NCI-H1105 treated with DMSO at 0.1 percent for 48 hours (cell line): ENCODE results near the gene TSSK2.
A peak's percentile ranks its signal among the peaks of the same experiment; 100 is the strongest.

Experiments
- DNase-seq: peaks from one replicate; lab custom pipeline; 2025; lab: John Stamatoyannopoulos, UW

TSSK2 gene

DNA sequence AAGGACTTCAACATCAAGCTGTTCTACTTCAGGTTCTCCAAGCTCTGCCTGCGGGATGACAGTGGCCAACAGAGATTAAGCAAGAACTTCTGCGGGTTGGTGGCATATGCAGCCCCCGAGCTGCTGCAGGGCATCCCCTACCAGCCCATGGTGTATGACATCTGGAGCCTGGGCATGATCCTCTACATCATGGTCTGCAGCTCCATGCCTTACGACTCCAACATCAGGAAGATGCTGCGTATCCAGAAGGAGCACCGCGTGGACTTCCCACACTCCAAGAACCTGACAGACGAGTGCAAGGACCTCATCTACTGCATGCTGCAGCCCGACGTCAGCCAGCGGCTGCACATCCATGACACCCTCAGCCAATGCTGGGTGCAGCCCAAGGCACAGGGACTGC, 6.1 kb upstream of the TSSK2 start:
- no peak for DNase-seq

DNA sequence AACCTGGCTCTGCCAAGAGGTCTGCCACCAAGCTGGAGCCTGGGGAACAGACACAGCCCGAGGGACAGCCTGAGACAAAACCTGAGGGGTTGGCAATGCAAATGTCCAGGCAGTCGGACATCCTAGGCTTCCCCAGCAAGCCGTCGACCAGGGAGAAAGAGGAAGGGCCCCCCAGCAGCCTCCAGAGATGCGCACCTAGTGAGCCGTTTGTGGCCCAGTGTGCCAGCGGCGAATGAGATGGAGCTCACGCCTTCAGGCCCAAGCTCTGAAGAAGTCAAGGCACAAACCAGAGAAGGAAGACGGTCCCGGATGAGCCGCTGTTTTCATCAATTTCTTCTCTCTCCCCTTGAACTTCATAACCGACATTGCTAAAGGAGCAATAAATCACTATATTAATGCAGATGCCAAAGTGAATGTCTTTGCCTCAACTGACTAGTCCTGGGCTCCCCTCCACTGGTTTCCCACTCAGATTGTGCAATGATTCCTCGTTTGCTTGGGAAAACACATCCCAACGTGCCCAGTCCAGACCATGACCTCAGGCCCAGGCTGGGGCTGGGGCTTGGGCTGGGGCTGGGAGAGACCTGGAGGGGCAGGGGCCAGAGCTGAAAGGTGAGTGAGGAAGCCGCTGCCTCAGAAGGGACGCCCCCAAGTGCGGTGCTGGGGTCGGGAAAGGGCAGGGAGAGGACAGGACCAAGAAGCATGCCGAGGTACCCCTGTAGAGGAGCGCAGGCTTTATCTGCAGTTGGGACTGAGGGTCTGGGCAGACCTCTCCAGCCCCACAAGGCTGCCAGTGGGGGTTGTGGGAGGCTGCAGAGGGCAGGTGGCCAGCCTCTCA, 5.4 kb upstream of the TSSK2 start:
- no peak for DNase-seq

DNA sequence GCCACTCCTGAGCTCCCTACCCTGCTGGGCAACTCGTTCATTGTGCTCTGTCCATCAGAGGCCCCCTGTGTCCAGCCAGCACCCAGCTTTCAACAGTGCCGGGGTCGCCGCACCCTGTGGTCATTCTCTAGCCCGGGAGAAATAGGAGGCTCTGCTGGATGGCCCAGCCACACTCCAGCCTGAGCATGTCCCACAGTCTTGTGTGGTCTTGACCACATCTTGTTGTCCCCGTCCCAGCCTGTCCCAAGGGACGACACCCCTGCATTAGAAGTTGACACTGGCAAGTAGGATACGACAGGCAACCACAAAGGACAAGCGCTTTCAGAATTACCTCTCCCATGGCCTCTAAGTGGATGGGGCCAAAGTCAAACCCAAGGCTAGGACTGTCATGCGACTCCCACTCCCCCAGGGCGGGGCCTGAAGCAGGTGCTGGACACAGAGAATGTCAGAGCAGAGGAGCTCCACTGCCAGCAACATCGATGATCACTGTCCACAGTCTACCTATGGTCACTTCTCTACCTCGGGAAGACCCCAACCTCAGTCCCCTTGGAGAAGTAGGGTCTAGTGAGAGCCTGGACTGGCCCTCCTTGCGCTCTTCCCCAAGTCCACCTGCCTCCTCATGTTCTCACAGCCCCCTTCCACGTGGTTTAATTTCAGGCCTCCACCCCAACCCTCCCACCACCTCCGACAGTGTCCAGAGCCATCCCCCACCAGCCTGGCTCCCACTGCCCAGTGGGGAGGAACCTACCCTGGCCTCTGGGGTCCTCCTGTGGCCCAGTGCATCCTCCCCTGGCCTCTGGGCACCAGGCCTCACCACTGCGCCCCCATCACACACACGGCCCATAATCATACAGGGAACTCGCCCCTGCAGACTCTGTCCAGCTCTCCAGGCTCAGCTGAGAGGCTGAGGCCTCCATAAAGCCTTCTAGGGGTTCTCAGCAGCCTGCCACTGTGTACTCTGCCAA, 4.5 kb upstream of the TSSK2 start:
- DNase-seq, result no peak

DNA sequence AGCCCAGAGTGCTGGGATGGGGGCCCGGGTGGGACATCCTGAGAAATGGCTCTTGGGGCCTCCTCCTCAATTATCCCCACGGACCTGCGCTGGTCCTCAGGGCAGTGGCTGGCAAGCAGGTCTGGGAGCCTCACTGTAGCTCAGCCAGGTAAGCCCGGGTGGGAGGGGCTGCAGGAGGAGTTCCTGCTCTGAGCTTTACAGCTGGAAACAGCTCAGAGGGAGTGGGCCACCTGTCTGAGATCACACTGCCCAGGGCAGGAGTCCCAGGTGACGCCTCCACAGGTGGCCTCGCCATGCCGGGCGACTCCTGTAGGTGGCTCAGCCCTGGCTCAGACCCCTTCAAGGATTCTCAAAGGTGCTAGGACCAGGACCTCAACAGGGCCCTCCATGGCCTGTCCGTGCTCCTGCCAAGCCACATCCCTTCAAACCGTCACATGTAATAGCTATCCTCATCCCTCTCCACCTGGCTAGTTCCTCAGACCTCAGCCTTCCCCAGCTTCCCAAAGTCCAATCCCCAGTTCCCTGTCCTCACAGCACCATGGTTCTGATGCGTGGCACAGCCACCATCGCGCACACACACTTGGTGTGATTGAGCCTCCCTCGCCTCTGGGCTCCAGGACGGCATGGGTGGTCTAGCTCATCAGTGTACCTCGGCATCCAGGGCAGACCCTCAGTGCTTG, 3.6 kb upstream of the TSSK2 start:
- no peak for DNase-seq

DNA sequence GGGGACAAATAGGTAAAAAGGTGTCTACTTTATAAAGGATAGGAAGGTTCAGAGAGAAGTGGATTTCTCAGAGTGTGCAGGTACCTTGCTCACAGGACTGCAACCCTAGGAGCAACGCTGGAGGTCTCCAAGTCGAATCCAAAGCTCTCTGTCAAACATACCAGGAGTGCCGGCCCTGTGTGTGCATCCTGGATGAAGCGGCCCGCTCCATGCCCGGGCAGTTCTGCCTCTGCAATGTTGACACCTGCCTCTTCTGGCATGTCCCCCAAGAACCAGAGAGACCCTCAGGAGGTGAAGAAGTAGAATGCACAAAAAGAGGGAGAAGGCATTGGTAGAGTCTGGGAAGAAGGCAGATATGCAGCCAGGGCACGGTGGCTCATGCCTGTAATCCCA, 3.1 kb upstream of the TSSK2 start:
- DNase-seq, result no peak

DNA sequence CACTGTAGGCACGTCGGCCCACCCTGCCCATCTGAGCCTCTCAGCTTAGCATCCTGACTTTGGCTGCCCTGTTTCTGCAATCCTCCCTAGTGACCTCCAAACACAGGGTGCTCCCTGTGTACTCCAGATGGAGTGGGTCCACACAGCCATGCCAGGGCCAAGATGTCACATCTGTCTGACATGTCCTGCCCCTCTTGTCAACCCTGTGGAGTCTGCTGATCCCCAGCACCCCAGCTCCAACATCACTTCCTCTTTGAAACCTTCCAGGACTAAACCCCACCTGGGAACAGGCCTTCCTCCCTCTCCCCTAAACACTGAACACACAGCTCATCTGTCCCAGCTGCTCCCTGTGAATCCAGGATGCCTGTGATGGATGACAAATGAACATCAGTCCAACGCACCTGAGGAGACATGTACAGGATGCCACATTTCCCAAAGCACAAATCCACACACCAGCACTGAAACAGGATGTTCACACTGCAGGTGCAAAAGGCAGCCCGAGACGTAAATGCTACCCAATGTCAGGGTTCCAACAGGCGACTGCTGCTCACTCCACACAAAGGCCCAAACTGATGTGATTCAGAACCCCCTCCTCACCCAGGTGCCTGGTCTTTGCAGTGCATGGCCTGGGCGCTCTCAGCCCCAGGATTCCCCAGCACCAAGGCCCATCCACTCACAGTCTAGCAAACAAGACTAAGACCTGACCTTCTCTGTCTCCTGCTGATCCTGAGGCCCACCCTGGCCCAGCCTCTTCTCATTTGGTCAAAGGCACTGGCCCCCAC, 2.0 kb upstream of the TSSK2 start:
- DNase-seq, result no peak

DNA sequence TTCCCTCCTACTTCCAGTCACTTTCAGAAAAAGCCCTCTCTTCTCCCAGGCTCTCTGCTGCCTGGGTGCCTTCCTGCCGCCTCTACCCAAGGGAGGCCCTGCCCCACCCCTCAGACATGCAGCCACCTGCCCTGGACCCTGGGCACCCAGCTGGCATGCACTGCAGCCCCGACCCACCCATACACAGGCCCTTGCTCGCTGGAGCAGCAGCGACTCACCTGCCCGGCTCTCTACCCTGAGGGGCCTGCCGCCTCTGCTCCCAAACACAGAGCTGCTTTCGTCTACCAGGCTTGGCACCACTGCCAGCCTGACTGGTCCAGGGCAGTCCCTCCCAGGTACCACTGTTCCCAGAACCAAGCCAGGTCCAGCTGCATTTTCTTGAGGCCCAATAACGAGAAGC, 1.2 kb upstream of the TSSK2 start:
- peak; percentile 23 for DNase-seq

DNA sequence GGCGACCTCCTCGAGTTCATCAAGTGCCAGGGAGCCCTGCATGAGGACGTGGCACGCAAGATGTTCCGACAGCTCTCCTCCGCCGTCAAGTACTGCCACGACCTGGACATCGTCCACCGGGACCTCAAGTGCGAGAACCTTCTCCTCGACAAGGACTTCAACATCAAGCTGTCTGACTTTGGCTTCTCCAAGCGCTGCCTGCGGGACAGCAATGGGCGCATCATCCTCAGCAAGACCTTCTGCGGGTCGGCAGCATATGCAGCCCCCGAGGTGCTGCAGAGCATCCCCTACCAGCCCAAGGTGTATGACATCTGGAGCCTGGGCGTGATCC, 542 bp downstream of the TSSK2 start:
- no peak for DNase-seq

DNA sequence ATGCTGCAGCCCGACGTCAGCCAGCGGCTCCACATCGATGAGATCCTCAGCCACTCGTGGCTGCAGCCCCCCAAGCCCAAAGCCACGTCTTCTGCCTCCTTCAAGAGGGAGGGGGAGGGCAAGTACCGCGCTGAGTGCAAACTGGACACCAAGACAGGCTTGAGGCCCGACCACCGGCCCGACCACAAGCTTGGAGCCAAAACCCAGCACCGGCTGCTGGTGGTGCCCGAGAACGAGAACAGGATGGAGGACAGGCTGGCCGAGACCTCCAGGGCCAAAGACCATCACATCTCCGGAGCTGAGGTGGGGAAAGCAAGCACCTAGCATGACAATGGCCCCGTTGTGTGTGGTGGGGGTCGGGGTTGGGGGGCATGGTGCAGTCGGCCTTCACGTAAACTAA, 1.0 kb downstream of the TSSK2 start:
- DNase-seq, result no peak

DNA sequence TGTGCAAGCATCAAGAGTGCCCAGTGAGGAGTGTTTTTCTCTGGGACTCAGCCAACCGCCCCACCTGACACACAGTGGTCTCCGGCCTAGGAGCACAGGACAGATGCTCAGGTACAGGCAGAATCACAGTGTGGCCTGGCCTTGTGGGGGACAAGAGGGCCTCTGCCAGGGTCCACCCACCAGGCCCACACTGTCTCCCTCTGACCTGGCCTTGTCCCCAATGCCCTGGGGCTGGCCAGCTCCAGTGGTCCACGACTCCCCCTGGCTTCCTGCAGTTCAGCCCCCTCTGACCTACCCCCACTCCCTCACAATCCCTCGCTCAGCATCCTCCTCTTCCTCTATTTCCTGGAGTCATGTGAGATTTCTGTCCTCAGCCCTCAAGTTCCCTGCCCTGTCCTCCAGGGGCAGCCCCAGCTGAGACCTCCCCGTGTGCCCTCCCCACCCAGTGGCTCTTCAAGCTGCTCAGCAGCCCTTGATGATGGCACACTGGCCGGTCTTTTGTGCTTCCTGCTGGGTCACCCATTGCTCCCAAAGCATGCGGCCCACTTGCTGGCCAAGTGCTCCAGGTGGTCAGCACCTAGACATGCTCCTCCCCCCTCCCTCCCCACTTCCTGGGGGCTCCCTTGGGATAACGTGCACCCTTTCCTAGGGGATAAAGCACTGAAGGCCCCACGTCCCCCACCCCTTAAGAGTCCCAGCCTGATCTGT, 1.7 kb downstream of the TSSK2 start:
- DNase-seq, result no peak

DNA sequence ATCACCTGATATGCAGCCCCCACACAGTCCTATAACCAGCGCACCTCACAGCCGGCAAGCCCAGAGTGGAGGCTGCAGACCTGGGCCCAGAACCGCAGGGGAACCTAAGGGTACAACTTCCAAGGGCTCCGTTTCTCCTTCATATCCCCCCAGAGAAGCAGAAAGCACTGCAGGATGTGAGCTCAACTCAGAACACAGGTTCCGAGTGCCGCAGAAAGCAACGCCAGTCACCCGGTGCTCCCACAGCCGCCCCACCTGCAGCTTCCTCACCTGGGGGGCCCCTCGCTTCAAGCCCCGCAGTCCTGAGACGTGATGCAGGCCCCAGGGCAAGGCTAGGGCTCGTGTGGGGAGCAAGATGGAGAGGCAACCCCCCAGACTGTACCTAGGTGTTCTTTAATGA, 2.5 kb downstream of the TSSK2 start:
- no peak for DNase-seq

DNA sequence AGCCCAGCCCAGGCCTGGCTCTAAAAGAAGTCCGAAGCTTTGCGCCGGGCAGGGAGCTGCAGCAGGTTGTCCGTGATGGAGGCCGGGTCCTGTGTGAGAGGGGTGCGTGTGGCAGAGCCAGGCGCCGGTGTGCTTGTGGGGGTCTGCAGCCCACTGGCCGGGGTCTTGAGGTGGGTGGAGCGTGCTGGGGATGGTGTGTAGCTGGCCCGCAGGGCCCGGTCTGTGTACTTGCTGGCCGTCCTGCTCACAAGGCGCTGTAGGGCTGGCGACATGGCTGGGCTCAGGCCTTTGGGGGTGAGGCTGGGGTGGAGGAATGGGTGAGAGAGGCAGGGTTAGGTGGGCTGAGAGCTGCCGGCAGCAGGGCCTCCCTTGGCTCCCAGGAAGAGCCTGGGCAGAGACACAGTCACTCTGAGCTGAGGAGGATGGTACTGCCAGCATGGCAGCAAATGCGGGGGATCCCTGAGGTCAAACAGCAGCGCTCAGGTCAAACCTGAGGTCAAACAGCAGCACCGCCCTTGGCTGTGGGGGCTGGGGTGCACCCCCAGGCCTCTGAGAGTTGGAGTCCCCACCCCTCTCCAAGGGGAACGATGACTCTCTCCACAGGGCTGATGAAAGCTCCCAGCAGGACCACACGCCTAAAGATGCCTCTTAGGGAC, 3.2 kb downstream of the TSSK2 start:
- no peak for DNase-seq

DNA sequence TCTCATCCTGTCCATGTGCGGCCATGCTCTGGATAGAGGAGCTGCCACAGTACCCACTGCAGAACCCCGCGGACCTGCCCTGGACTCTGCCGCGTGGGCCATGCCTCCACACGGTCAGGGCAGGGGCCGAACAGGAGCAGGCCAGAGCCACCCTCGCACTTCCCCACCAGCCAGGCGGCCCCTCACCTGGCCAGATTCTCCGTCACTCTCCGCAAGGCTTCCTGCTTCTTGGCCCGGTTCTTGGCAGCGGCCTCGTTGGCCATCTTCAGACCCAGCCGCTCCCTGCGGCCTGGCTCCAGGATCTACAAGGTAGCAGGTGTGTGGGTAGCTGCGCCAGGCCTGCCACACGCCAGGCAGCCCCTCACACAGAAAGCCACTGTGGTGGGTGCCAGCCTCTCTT, 3.8 kb downstream of the TSSK2 start:
- DNase-seq, result no peak

DNA sequence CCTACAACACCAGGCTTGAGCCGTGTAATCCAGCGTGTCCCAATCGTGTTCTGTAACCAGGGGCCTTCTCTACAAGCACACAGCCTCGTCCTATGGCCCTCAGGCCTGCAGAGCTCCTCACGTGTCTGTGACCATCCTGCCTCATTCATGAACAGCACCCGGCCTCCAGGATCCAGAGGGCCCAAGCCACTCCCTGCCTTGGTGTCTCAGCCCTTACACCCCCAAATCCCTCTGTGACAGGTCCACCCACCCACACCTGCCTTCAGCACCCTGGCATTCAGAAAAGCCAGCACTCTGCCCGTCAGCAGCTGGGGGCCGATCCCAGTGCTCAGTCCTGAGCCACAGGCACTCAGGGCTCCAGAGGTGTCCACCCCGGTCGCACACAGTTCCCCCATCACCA, 5.8 kb downstream of the TSSK2 start:
- no peak for DNase-seq

DNA sequence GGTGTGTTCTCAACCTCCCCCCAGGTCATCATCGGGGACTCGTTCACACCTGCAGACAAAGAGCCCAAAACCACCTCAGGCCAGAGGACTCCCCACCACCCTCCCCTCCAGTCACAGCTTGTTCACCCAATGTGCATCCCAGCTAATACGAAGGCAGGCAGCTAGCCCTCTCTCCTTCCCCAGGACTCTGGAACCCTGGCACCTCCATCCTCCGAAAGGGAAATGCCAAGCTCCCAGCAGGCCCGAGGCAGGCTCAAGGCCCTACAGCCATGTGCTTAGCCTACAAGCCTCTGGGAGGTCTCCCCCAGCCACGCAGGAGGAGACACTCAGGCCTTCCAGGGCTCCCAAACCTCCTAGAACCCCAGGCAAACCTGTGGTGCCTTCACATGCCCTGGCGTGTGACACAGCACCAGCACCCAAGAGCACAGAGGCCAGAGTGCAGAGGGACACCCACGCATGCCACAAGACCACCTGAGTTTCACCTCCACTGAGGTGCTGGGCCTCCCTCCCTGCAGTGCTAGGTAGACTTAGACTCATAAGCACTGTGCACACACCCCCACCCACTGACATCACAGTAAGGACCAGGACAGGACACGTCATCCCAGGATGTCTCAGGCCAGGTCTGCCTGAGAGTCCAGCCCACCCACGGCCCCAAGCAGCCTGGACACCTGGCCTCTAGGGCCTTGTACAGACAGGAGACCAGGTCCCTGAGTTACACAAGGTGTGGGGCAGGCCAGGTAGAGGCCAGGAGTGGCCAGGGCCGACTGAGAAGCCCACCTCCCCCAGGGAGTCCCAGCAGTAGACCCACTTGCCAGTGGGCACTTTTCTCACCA, 6.5 kb downstream of the TSSK2 start:
- no peak for DNase-seq

DNA sequence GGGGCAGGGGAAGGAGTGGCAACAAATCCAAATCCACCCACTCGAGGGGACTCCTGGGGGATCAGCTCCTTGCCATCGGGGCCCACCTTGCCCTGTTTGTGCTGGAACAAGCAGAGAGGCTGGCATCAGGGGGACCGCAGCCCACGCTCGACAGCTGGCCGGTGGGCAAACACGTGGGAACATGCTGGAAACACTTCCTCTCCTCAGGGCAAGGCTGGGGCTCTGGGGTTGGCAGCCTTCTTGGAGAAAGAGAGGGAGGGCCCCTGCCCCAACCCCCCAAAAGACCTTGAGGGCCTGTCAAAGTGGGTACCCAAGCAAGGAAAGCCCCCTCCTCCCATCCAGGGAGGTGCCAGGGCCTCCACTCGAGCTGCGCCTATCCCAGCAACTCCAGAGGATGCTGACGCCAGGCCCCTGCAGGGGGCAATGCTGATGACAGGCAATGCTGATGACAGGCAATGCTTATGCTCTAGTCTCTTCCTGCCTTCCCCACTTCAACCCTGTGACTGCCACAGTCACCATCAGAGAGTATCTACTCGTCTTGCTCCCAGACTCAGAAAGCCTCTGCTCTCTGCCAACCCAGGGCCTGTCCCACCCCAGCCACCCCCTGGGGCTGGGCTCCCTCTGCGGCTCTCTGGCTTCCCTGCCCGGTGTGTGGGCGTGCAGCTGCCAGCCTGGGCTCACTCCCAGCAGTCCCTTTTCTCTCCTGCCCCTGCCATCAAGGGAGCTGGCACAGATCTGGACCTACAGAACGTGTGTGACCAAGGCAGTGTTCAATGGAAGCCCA, 7.3 kb downstream of the TSSK2 start:
- no peak for DNase-seq

DNA sequence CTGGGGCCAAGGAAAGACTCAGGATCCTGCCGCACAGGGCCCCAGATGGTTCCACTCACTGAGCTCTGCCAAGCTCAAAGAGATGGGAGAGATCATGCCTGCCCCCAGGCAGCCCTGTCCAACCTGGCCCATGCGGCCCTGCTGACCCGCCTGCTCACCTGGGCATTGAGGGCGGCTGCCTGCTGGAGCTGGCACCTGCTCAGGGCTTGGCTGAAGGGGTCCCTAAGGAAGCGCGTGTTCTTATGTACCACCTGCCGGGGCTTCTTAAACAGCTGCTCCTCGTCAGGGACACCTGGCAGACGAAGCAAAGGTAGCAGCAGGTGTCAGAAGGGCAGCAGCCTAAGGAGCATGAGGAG, 7.9 kb downstream of the TSSK2 start:
- DNase-seq, result no peak

DNA sequence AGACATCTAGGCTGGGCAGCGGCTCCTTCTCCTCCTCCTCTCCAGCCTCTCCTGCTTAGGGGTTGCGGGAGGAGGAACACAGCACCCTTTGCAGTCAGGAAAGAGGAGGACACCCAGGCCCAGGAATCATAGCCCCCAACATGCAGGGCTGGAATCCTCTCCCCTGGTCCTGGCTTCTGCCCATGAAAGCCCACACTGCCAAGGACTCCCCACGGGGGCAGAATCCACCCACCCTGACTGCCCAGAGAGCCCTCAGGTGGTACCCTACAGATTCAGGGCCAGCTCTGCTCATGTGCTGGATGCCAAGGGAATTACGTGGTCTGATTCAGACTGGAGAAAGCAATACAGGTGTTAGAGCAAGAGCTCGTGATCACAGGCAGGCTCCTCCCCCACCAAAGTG, 8.9 kb downstream of the TSSK2 start:
- no peak for DNase-seq

DNA sequence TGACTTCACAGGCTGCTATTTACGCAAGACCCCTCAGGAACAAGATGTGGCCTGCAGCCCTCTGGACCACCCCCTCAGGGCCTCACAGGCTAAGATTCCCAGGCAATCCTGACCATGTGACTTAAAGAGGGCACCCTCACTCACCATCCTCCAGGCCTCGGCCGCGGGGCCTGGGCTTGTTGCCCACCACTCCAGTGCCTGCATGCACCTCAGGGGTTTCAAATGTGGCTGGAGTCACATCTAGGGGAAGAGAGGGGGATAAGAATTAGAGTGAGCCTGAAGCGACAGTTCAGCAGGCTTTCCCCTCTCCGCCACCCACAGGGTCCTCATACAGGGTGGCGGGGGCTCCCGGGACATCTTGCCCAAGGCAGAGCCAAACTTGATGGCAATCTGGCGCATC, 11.3 kb downstream of the TSSK2 start:
- DNase-seq, result no peak
